Vagina (tissue), 2 donors: ENCODE measurements around the gene SSX2IP.

Source experiments
- CTCF ChIP-seq, 3 experiments: fragments of 450-650 bp in 2 of 3; fragments of 200-600 bp in 1 of 3; sonication (generic) in 1 of 3; IDR thresholded peaks; one replicate each; pipeline ENCODE4 v1.5.1; 2017 to 2019; ENCODE audit warnings: antibody characterized with exemption in 3 of 3, mild to moderate bottlenecking in 2 of 3, moderate library complexity in 2 of 3
- POLR2AphosphoS5 ChIP-seq, 2 donors: sonication (generic); formaldehyde crosslinking; IDR thresholded peaks; one replicate each; pipeline ENCODE4 v1.9.0; 2017; ENCODE audit warnings: antibody characterized with exemption in 2 of 2, mild to moderate bottlenecking in 2 of 2, low read depth in 1 of 2; ENCODE audit not compliant: insufficient read depth in 1 of 2

GRCh38 chr1:84709131-84709530 is 18.9 kb upstream of the SSX2IP start:
- TF ChIP-seq CTCF (IDR thresholded peaks at IDR 0.05) (no peak), POLR2AphosphoS5 (IDR thresholded peaks at IDR 0.05; ENCODE audit: insufficient read depth in 1 of 2, low read depth in 1 of 2) (no peak)
